Measurements from ENCODE around the gene FBXL16.
A peak's percentile ranks its signal among the peaks of the same experiment; 100 is the strongest.

Gene FBXL16

GRCh38 chr16:695355-696089 is 10.1 kb downstream of the FBXL16 start:
- H3K4me1 Mint-ChIP-seq: peaks cover 7% of the 10 kb centered on the region
- DNase-seq: peak; percentile 57
- H3K36me3 Mint-ChIP-seq (ENCODE audit: low read depth): no peaks in the 10 kb centered on the region
- peaks cover 98% of the 10 kb centered on the region for H3K27me3 Mint-ChIP-seq (ENCODE audit: low read depth, poor library complexity)
- TF ChIP-seq, protein P1, sequence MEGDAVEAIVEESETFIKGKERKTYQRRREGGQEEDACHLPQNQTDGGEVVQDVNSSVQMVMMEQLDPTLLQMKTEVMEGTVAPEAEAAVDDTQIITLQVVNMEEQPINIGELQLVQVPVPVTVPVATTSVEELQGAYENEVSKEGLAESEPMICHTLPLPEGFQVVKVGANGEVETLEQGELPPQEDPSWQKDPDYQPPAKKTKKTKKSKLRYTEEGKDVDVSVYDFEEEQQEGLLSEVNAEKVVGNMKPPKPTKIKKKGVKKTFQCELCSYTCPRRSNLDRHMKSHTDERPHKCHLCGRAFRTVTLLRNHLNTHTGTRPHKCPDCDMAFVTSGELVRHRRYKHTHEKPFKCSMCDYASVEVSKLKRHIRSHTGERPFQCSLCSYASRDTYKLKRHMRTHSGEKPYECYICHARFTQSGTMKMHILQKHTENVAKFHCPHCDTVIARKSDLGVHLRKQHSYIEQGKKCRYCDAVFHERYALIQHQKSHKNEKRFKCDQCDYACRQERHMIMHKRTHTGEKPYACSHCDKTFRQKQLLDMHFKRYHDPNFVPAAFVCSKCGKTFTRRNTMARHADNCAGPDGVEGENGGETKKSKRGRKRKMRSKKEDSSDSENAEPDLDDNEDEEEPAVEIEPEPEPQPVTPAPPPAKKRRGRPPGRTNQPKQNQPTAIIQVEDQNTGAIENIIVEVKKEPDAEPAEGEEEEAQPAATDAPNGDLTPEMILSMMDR (IDR thresholded peaks at IDR 0.05): no peak
- H3K27ac Mint-ChIP-seq: no peak overlapping the region
- H3K4me3 Mint-ChIP-seq: peak overlapping the region; percentile 40
- H3K9me3 Mint-ChIP-seq: peaks cover 3% of the 10 kb centered on the region

- TF ChIP-seq, protein P1 (IDR thresholded peaks at IDR 0.05): no peak
- peaks cover 3% of the 10 kb centered on the region for H3K9me3 Mint-ChIP-seq
- peaks cover 12% of the 10 kb centered on the region for H3K4me1 Mint-ChIP-seq
- DNase-seq: no peak
- H3K36me3 Mint-ChIP-seq (ENCODE audit: low read depth): no peaks in the 10 kb centered on the region
- no peak overlapping the region for H3K4me3 Mint-ChIP-seq
- H3K27me3 Mint-ChIP-seq (ENCODE audit: low read depth, poor library complexity): peaks cover 92% of the 10 kb centered on the region
- no peak overlapping the region for H3K27ac Mint-ChIP-seq
Observed at GRCh38 chr16:694863-695354, 10.7 kb downstream of the FBXL16 start.

GRCh38 chr16:694187-694862 is 11.3 kb downstream of the FBXL16 start:
- peak; percentile 49 for DNase-seq

DNA sequence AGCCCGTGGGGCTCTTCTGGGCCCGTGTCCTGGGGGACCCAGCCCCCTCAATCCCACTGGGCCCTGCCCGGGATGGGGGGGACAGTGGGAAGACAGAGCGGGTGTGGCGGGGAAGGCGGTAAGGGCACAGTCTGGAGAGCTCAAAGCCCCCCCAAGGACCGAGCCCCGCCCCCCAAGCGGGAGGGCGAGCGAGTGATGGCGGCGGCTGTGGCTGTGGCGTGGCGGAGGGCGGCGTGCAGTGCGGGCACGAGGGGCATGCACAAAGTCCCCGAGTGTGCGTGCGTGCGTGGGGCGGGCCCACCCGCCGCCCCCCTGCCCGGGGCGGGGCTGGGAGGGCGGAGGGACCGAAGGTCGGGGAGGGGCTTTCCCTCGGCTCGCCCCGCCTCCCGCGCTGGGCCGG is 11.8 kb downstream of the FBXL16 start:
- Mint-ChIP-seq H3K27me3 (ENCODE audit: low read depth, poor library complexity) (peaks cover 80% of the 10 kb centered on the region), H3K4me3 (no peak overlapping the region), H3K36me3 (ENCODE audit: low read depth) (no peaks in the 10 kb centered on the region), H3K4me1 (peaks cover 22% of the 10 kb centered on the region), H3K27ac (no peak overlapping the region), H3K9me3 (peaks cover 3% of the 10 kb centered on the region)
- DNase-seq: no peak
- TF ChIP-seq, protein P1 (IDR thresholded peaks at IDR 0.05): no peak

More at GRCh38 chr16:694187-694862, 11.3 kb downstream of the FBXL16 start:
- H3K4me1 Mint-ChIP-seq: peaks cover 17% of the 10 kb centered on the region
- TF ChIP-seq, protein P1 (IDR thresholded peaks at IDR 0.05): no peak
- peaks cover 3% of the 10 kb centered on the region for H3K9me3 Mint-ChIP-seq
- no peak overlapping the region for H3K4me3 Mint-ChIP-seq
- no peaks in the 10 kb centered on the region for H3K36me3 Mint-ChIP-seq (ENCODE audit: low read depth)
- H3K27ac Mint-ChIP-seq: no peak overlapping the region
- H3K27me3 Mint-ChIP-seq (ENCODE audit: low read depth, poor library complexity): peaks cover 86% of the 10 kb centered on the region

GRCh38 chr16:693364-693763 is 12.2 kb downstream of the FBXL16 start:
- no peaks in the 10 kb centered on the region for H3K36me3 Mint-ChIP-seq (ENCODE audit: low read depth)
- peaks cover 3% of the 10 kb centered on the region for H3K9me3 Mint-ChIP-seq
- TF ChIP-seq, protein P1 (IDR thresholded peaks at IDR 0.05): no peak
- H3K27ac Mint-ChIP-seq: no peak overlapping the region
- peaks cover 24% of the 10 kb centered on the region for H3K4me1 Mint-ChIP-seq
- no peak for DNase-seq
- peaks cover 76% of the 10 kb centered on the region for H3K27me3 Mint-ChIP-seq (ENCODE audit: low read depth, poor library complexity)
- no peak overlapping the region for H3K4me3 Mint-ChIP-seq

Data from nephron progenitor cell (in vitro differentiated cells).